NCI-H2107 (cell line): ENCODE measurements around the gene HDAC4.
A peak's percentile ranks its signal among the peaks of the same experiment; 100 is the strongest.
"Not testable (repeated sequence)": the region's sequence is repeated elsewhere in the genome, so short reads cannot be mapped to it uniquely, and the experiment has no call there.

Experiments used
- DNase-seq: peaks from one replicate; lab custom pipeline; 2025; lab: John Stamatoyannopoulos, UW

Gene HDAC4

DNA sequence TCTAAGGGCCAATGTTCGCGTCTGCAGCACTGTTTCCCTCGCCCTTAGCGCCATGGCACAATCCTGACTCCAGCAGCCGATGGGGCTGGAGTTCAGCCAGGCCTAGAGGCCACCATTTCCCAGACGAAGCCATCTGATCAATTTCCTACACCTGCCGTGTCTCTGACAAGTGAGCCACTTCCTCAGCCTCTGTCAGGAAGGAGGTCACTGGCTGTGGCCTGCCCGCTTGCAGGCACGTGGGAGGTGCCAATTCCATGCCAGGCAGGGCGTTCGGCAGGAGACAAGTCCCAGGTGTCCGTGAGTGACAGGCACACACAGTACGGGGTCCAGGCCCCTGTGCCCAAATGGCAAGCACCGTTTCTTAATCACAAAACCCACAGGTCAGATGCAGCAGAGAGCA lies 318.4 kb downstream of the HDAC4 start:
- no peak for DNase-seq

DNA sequence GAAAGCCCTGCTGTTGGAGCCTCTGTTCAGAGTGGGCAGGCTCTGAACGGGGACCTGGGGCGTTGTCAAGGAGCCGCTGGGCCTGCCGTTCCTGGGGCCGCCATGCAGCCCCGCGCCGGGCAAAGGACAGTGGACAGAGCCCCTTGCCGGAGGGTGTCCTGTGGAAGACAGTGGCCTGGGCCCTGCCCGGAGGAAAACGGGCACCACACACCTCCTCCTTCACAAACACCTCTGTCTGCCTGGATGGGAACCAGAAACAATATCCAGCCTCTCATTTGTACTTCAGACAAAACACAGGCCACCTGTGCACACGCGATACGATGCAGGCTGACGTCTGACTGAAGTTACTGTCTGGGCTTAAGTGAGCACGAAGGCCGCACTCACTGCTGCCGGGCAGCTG lies 319.2 kb downstream of the HDAC4 start:
- DNase-seq = no peak

- no peak for DNase-seq
Measured at GRCh38 chr2:239081046-239081445, 319.8 kb downstream of the HDAC4 start.

DNA sequence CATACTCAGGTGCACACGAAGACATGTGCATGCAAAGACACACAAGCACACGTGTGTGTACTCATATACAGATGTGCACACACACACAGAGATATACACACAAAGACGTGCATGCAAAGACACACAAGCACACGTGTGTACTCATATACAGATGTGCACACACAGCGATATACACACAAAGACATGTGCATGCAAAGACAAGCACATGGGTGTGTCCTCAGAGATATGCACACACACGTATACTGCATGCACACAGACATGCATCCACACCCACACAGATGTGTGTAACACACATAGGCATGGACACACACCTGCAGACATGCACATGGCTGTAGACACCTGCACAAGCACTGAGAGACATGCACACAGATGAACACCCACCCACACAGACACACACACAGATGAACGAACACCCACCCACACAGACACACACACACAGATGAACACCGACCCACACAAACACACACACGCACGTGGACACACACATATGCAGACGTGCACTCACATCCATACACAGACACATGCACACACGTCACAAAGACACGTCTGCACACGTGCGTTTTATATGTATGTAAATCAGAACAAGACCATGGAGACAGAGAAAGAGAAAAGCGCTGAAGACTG lies 321.0 kb downstream of the HDAC4 start:
- no peak for DNase-seq

GRCh38 chr2:239078128-239078924 lies 322.5 kb downstream of the HDAC4 start:
- no peak for DNase-seq

DNA sequence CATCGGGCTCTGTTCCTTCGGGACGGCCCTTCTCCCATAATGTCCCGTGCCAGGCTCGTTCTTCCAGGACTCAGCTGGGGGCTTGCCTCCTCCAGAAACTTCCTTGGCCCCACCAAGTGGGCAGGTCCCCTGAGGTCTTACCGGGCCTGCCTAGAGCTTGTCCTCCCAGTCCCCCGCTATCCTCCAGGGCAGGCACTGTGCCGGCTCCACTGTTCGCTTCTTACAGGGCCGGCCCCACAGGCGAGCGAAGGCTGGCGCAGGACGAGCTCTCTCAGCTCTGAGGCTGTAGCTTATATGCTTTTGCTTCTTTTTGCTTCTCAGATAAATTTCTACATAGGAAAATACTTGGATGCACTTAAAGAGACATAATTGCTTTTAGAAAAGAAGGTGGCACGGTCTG lies 323.6 kb downstream of the HDAC4 start:
- no peak for DNase-seq

- peak; percentile 36 for DNase-seq
Measured at GRCh38 chr2:239075918-239076758, 324.7 kb downstream of the HDAC4 start.

GRCh38 chr2:239073745-239074530 lies 326.9 kb downstream of the HDAC4 start:
- DNase-seq = no peak

DNA sequence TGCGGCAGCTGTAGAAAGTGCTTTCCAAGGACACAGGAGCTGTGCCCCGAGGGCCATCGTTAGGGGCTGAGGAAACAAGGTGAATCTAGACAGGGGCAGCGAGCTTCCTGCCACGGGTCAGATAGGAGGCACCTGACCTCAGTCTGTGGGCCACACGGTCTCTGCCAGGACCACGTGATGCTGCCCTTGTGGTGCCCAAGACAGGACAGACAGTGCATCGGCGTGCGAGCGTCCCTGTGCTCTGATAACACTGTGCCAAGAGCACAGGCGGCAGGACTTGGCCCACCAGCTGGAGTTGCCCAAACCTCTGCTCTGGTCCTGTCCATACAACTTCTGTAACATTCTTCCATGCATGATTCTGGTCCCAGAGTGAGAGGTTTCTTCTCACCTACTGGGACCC lies 327.6 kb downstream of the HDAC4 start:
- DNase-seq = no peak

GRCh38 chr2:239072786-239073185 lies 328.0 kb downstream of the HDAC4 start:
- no peak for DNase-seq

GRCh38 chr2:239070466-239070865 lies 330.4 kb downstream of the HDAC4 start:
- no peak for DNase-seq

DNA sequence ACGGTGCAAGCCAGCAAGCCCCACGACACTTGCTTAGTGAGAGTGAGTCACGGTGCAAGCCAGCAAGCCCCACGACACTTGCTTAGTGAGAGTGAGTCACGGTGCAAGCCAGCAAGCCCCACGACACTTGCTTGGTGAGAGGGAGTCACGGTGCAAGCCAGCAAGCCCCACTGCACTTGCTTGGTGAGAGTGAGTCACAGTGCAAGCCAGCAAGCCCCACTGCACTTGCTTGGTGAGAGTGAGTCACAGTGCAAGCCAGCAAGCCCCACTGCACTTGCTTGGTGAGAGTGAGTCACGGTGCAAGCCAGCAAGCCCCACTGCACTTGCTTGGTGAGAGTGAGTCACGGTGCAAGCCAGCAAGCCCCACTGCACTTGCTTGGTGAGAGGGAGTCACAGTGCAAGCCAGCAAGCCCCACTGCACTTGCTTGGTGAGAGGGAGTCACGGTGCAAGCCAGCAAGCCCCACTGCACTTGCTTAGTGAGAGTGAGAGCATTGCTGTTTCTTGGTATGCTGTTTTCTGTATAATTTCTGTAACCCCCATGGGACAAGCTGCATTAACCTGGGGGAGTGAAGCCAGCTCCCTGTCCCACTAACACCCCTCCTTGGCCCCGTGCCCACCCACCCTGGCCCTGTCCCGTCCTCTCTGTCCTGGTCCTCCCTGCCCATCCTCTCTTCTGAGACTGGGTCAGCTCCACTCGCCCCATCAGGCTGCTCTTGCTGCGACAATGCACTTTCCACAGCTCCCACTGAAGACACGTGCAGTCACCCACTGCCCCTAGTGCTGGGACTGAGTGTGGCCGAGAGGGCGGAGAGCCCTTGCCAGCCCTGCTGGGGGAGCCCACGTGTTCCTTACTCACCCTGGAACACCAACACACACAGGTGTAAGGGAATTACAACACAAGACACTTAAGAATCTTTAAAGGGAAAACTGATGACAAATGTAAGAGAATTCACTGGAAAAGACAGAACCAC lies 331.2 kb downstream of the HDAC4 start:
- not testable (repeated sequence) for DNase-seq

DNA sequence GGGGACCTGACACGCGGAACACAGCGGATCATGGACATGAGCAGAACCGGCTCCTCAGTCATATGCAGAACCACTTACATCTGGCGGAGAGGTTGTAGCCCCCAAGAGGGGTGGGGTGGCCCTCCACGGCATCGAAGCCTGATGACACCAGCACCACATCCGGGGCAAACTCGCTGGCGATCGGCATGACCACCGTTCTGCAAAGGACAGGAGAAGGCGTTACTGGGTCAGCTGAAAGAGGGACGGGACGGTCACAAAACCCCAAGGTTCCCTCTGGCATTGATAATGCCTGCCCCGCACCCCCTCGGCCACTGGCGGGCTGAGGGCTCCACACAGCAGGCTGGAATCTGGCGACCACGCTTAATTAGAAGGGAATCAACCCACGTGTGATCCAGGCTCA lies 332.4 kb downstream of the HDAC4 start:
- no peak for DNase-seq

- DNase-seq = no peak
Measured at GRCh38 chr2:239067196-239067865, 333.5 kb downstream of the HDAC4 start.

GRCh38 chr2:239066597-239066996 lies 334.2 kb downstream of the HDAC4 start:
- no peak for DNase-seq

GRCh38 chr2:239065962-239066361 lies 334.9 kb downstream of the HDAC4 start:
- no peak for DNase-seq

DNA sequence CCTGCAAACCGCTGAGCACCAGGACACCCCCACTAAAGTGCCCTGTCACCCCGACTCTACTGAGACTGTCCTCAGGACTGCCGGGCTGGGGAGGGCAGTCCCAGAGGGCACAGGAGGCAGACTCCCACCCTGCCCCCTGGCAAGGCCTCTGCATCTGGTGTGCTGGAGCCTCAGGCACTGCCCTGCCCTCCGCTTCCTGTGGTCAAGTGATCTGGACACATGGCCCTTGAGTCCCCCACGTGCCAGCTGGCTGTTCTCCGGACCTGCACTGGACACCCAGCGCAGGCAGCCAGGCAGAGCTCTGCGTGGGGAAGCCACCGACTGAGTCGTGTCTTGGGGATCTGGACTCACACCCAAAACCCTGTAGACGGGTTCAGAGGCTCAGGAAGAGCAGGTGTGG lies 335.3 kb downstream of the HDAC4 start:
- no peak for DNase-seq

DNA sequence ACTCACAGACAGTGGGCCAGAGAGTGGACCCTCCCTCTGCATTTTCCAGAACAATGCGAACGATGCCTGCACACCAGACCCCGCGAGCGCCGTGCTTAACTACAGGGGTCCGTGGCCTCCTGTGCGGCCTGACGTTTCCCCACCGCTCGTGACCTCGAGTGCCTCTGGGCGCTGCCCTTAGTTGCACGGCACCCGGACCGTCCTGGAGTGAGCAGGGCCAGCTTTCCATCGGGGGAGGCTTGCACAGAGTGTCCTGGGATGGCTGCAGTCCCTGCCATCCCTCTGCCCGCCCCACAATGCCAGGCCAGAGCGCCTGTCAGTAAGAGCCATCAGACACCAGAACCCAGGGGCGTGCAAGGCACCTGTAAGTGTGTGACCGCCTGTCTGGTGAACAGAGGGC lies 335.9 kb downstream of the HDAC4 start:
- no peak for DNase-seq

DNA sequence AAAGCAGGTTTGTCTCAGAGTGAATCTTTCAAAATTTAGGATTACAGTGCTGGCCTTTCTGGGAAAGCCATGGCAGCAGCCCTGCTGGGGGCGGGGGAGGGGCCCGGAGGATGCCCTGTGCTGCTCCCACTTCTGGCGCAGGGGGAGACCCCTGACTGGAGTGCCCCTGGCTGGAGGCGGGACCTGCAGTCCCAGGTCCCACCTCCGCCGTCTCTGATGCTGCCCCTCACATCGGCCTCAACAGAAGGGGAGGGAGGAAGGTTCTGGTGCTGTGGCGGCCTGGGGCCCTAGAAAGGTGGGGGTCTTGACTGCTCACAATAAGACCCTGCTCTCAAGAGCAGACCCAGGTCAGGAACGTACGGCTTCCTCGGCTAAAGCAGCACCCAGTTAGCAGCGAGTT lies 336.6 kb downstream of the HDAC4 start:
- no peak for DNase-seq

- no peak for DNase-seq
Measured at GRCh38 chr2:239062743-239063142, 338.1 kb downstream of the HDAC4 start.
